NB4 (cell line): ENCODE results near the gene MINAR1.

Experiments
- DNase-seq: peaks from one replicate; pipeline ENCODE4 v3.0.0; 2010; ENCODE audit warnings: low read depth
- H3K4me3 ChIP-seq: one replicate; pipeline ENCODE4 v1.5.1; 2011; ENCODE audit warnings: mild to moderate bottlenecking, low read depth, low read length, moderate library complexity
- MYC ChIP-seq: IDR thresholded peaks from 2 replicates; pipeline ENCODE4 v1.6.1; 2011; ENCODE audit warnings: low read depth, low read length
- POLR2A ChIP-seq: IDR thresholded peaks from 2 replicates; pipeline ENCODE4 v1.6.1; 2011; ENCODE audit warnings: mild to moderate bottlenecking; ENCODE audit not compliant: insufficient read length; ENCODE audit errors: extremely low read depth
- TF ChIP-seq, protein P1 (sequence below): IDR thresholded peaks from one replicate; pipeline ENCODE4 v1.5.1; 2012; ENCODE audit warnings: low read depth, low read length
- TF ChIP-seq, protein P2 (sequence below): IDR thresholded peaks from 2 replicates; pipeline ENCODE4 v1.6.1; 2011; ENCODE audit warnings: low read depth, low read length

The MINAR1 gene

DNA sequence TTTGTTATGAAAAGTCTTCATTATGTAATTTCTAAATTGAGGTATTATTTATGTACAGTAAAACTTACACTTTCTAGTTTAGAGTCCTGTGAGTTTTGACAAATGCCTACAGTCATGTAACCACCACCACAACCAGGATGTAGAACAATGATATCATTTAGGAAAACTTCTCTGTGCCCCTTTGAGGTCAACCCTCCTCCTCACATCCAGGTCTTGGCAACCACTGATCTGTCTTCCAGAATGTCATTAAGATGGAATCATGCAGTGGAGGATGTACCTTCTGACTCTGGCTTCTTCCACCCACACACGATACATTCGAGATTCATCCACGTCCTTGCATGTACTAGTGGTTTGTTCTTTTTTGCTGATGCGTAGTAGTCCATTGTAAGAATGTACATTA, 23.2 kb downstream of the MINAR1 start:
- TF ChIP-seq POLR2A (no peak), MYC (no peak)
- TF ChIP-seq, protein P1, sequence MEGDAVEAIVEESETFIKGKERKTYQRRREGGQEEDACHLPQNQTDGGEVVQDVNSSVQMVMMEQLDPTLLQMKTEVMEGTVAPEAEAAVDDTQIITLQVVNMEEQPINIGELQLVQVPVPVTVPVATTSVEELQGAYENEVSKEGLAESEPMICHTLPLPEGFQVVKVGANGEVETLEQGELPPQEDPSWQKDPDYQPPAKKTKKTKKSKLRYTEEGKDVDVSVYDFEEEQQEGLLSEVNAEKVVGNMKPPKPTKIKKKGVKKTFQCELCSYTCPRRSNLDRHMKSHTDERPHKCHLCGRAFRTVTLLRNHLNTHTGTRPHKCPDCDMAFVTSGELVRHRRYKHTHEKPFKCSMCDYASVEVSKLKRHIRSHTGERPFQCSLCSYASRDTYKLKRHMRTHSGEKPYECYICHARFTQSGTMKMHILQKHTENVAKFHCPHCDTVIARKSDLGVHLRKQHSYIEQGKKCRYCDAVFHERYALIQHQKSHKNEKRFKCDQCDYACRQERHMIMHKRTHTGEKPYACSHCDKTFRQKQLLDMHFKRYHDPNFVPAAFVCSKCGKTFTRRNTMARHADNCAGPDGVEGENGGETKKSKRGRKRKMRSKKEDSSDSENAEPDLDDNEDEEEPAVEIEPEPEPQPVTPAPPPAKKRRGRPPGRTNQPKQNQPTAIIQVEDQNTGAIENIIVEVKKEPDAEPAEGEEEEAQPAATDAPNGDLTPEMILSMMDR = no peak
- TF ChIP-seq, protein P2, sequence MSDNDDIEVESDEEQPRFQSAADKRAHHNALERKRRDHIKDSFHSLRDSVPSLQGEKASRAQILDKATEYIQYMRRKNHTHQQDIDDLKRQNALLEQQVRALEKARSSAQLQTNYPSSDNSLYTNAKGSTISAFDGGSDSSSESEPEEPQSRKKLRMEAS = no peak
- no peak overlapping the region for H3K4me3 ChIP-seq
- no peak for DNase-seq

DNA sequence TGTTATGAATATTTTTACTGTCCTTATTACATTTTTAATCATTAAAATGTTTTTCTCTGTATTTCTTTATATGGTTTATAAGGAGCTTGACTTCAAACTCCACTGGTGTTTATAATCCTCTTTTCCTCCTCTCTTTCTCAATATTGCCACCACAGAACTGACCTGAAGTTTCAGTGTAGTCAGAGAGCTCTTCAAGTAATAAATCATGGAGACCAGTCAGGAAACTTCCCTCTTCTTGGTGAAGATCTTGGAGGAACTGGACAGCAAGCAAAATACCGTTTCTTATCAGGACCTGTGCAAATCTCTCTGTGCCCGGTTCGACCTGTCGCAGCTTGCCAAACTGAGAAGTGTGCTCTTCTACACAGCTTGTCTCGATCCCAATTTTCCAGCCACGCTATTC, 23.8 kb downstream of the MINAR1 start:
- TF ChIP-seq, protein P1 = no peak
- no peak for TF ChIP-seq MYC
- no peak for TF ChIP-seq POLR2A
- TF ChIP-seq, protein P2 = no peak
- no peak overlapping the region for H3K4me3 ChIP-seq
- no peak for DNase-seq

DNA sequence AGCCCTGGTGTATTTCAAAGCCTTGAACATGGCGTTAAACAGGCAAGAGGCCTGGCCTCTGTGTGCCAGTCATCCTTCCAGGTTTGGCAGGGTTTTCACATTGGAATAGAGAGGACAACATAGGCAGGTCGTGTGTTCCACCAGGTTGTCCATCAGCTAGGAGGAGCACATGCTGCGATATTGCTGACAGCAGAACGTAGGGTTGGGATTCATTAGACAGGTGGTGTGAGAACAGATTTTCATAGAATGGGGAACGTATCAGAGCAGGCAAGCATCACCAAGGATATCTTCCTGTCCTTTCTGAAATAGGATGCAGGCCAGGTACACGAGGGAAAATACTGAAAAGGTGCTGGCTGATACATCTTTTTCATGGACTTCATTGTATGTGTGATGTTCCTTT, 26.4 kb downstream of the MINAR1 start:
- no peak for DNase-seq
- no peak overlapping the region for H3K4me3 ChIP-seq
- TF ChIP-seq, protein P1 = no peak
- TF ChIP-seq POLR2A = no peak
- TF ChIP-seq, protein P2 = no peak
- TF ChIP-seq MYC = no peak

DNA sequence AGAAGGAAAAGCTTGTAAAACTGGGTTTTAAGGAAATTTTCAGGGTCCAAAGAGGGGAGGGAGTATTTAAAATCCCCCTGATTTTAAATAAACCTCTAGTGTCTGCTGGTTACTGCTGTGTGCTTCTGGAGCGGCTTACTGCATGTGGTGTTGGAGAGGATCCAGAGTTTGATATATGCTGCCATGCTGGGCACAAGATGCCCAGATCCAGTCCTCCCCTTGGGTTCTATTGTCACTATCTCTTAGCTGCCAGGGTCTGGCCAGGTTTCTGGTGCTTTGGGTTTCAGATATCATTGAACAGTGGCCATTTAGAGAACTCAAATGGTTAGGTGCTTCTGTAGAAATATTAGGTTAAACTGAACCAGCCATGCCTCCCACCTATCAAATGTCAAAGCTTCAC, 27.5 kb downstream of the MINAR1 start:
- no peak overlapping the region for H3K4me3 ChIP-seq
- TF ChIP-seq, protein P1 = no peak
- no peak for TF ChIP-seq MYC
- TF ChIP-seq POLR2A = no peak
- TF ChIP-seq, protein P2 = no peak
- no peak for DNase-seq

- TF ChIP-seq, protein P1 = no peak
- no peak for TF ChIP-seq POLR2A
- TF ChIP-seq, protein P2 = no peak
- no peak for DNase-seq
- H3K4me3 ChIP-seq = no peak overlapping the region
Measured at GRCh38 chr15:79463043-79463780, 31.1 kb downstream of the MINAR1 start.
